Type B pancreatic cell (in vitro differentiated cells): ENCODE measurements around the gene LGMN. TPM values are rescaled to one million over a fixed set of nuclear protein-coding genes. Genes with fewer than 3 reads are reported as not detected.

Experiments used
- DNase-seq: peaks from one replicate; pipeline ENCODE4 v3.0.0; 2021; ENCODE audit warnings: mixed read lengths; ENCODE audit not compliant: unreplicated experiment; ENCODE audit errors: extremely low spot score
- H3K27ac Mint-ChIP-seq: 2 replicates; pipeline ENCODE4 v1.8.0; 2021; ENCODE audit warnings: mild to moderate bottlenecking, mixed read lengths
- H3K27me3 Mint-ChIP-seq: 2 replicates; pipeline ENCODE4 v1.8.0; 2021; ENCODE audit warnings: mixed read lengths
- H3K36me3 Mint-ChIP-seq: 2 replicates; pipeline ENCODE4 v1.8.0; 2021; ENCODE audit warnings: mixed read lengths
- H3K4me1 Mint-ChIP-seq: one replicate; pipeline ENCODE4 v1.8.0; 2021; ENCODE audit warnings: mixed read lengths; ENCODE audit not compliant: unreplicated experiment
- H3K4me3 Mint-ChIP-seq: 2 replicates; pipeline ENCODE4 v1.8.0; 2021; ENCODE audit warnings: mild to moderate bottlenecking, mixed read lengths
- H3K9me3 Mint-ChIP-seq: 2 replicates; pipeline ENCODE4 v1.8.0; 2021; ENCODE audit warnings: mixed read lengths
- total RNA-seq: library from RNA; stranded (reverse); gene quantifications from 2 replicates; pipeline ENCODE4 v1.2.1, GENCODE V29; 2021; ENCODE audit warnings: low replicate concordance
- TF ChIP-seq, protein P1 (sequence below): fragments of 200-600 bp; sonication (generic); conservative IDR thresholded peaks from 2 replicates; pipeline ENCODE4 v1.5.0; 2021; ENCODE audit warnings: antibody characterized with exemption, mild to moderate bottlenecking

The LGMN gene
- total RNA-seq, 1 donor from 2014 or later, result 71.2 TPM

DNA sequence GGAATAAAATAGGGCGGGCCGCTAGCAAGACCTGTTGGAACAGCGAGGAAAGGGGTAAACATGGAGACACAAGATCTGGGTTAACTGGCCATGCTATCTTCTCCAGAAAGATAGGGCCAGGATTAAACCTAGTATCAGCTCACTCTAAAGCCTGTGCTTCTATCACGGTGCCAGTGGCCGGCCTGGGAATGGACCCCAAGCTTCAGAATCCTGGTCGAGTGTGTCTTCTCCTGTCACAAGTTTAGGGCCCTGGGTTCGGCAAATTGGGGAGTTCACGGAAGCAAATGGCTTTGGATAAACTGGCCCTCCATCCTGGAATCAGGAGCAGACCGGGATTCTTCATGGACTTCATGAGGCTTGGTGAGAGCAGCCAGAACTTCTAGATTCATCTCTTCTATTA lies 82.2 kb downstream of the LGMN start:
- no peak overlapping the region for H3K27ac Mint-ChIP-seq
- peaks cover 6% of the 10 kb centered on the region for H3K36me3 Mint-ChIP-seq
- H3K9me3 Mint-ChIP-seq, result no peaks in the 10 kb centered on the region
- TF ChIP-seq, protein P1, sequence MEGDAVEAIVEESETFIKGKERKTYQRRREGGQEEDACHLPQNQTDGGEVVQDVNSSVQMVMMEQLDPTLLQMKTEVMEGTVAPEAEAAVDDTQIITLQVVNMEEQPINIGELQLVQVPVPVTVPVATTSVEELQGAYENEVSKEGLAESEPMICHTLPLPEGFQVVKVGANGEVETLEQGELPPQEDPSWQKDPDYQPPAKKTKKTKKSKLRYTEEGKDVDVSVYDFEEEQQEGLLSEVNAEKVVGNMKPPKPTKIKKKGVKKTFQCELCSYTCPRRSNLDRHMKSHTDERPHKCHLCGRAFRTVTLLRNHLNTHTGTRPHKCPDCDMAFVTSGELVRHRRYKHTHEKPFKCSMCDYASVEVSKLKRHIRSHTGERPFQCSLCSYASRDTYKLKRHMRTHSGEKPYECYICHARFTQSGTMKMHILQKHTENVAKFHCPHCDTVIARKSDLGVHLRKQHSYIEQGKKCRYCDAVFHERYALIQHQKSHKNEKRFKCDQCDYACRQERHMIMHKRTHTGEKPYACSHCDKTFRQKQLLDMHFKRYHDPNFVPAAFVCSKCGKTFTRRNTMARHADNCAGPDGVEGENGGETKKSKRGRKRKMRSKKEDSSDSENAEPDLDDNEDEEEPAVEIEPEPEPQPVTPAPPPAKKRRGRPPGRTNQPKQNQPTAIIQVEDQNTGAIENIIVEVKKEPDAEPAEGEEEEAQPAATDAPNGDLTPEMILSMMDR, result no peak
- H3K4me3 Mint-ChIP-seq, result no peak overlapping the region
- DNase-seq, result no peak
- no peaks in the 10 kb centered on the region for H3K27me3 Mint-ChIP-seq
- H3K4me1 Mint-ChIP-seq, result peaks cover 6% of the 10 kb centered on the region

DNA sequence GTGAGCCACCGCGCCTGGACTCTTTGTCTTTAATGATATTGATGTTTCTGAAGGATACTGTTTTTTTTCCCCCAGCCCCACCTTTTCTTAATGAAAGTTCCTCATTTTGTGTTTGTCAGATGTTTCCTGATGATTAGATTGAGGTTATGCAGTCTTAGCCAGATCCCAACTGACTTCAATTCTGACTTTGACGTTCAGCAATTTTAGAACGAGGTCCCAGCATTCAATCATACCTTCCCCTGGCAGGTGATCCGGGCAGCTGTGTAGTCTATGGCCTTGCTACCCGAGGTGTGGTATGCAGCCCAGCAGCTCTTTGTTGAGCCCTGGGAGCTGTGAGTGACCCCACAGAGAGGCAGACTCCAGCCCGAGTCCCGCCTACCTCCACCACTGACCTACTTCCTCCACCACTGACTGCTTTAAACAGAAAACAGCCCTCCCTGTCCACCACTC lies 82.7 kb downstream of the LGMN start:
- no peaks in the 10 kb centered on the region for H3K9me3 Mint-ChIP-seq
- H3K4me3 Mint-ChIP-seq, result no peak overlapping the region
- no peak for DNase-seq
- H3K27ac Mint-ChIP-seq, result no peak overlapping the region
- TF ChIP-seq, protein P1, result no peak
- H3K36me3 Mint-ChIP-seq, result peaks cover 6% of the 10 kb centered on the region
- H3K27me3 Mint-ChIP-seq, result no peaks in the 10 kb centered on the region
- H3K4me1 Mint-ChIP-seq, result peaks cover 6% of the 10 kb centered on the region

DNA sequence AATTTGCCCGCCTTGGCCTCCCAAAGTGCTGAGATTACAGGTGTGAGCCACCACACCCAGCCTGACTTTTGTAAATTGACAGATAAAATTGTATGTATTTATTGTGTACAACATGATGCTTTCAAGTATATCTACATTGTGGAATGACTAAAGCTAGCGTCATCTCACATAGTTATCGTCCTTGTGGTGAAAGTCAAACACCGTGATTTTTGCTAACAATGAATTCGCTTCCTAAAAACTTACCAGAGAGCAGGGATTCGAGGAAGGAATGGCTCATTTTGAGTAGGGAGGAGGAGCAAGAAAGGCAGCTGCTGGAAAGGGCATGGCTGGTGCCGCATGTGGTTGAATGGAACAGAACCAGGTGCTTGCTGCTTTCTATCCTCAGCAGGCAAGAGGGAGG lies 85.4 kb downstream of the LGMN start:
- Mint-ChIP-seq H3K36me3 (peaks cover 9% of the 10 kb centered on the region), H3K27me3 (no peaks in the 10 kb centered on the region), H3K9me3 (no peaks in the 10 kb centered on the region), H3K27ac (no peak overlapping the region), H3K4me1 (no peaks in the 10 kb centered on the region), H3K4me3 (no peak overlapping the region)
- TF ChIP-seq, protein P1, result no peak
- no peak for DNase-seq

DNA sequence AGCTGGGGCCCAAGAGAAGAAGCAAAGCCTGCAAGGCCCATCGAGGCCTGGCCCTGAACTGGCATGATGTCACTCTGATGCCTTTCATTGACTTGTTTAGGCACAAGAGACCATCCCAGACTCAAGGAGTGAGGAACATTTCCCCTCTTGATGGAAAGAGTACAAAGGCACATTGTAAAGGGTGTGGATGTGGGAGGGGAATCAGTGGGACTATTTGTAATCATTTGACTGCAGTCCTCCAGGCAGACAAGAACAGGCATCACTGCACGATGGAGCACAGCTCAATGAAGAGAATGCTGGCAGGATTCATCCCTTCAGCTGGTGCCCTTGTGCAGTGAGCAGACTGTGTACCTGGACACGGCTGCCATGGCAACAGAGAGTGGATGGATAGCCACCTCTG lies 87.9 kb downstream of the LGMN start:
- no peaks in the 10 kb centered on the region for H3K4me1 Mint-ChIP-seq
- TF ChIP-seq, protein P1, result no peak
- no peak for DNase-seq
- no peaks in the 10 kb centered on the region for H3K9me3 Mint-ChIP-seq
- H3K27me3 Mint-ChIP-seq, result no peaks in the 10 kb centered on the region
- no peak overlapping the region for H3K27ac Mint-ChIP-seq
- H3K36me3 Mint-ChIP-seq, result peaks cover 11% of the 10 kb centered on the region
- no peak overlapping the region for H3K4me3 Mint-ChIP-seq

DNA sequence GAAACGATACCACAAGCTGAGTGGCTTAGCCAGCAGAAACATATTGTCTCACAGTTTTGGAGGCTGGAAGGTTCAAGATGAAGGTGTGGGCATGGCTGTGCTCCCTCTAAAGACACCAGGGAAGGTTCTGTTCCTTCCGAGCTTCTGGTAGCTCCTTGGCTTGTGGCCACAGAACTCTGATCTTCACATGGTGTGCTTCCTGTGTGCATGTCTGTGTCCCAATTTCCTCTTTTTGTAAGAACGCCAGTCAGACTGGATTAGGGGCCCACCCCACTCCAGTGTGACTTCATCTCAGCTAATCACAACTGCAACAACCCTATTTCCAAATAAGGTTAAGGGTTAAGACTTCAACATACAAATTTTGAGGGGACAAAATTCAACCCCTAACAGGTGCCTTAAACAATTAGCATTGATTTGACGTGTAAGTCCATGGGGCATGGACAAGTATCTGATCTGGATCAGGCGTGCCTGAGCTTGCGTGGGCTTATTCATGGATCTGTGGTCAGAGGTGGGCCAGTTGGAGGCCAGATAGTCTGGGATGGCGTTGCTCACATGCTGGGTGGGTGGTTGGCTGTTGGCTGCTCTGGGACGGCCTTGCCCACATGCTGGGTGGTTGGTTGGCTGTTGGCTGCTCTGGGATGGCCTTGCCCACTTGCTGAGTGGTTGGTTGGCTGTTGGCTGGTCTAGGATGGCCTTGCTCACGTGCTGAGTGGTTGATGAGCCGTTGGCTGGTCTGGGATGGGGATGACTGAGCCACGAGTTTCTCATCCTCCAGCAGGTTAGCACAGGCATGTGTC lies 88.5 kb downstream of the LGMN start:
- no peak overlapping the region for H3K4me3 Mint-ChIP-seq
- TF ChIP-seq, protein P1, result no peak
- DNase-seq, result no peak
- H3K9me3 Mint-ChIP-seq, result no peaks in the 10 kb centered on the region
- peaks cover 10% of the 10 kb centered on the region for H3K36me3 Mint-ChIP-seq
- H3K4me1 Mint-ChIP-seq, result no peaks in the 10 kb centered on the region
- no peaks in the 10 kb centered on the region for H3K27me3 Mint-ChIP-seq
- no peak overlapping the region for H3K27ac Mint-ChIP-seq
